Neural crest cell (in vitro differentiated cells): Measurements from ENCODE around the gene APOC3. TPM values are rescaled to one million over a fixed set of nuclear protein-coding genes. Genes with fewer than 3 reads are reported as not detected.

Source experiments
- DNase-seq: peaks from one replicate; pipeline ENCODE4 v3.0.0; 2021; ENCODE audit warnings: low read depth, mixed read lengths, low spot score
- H3K27ac Mint-ChIP-seq: one replicate; pipeline ENCODE4 v1.8.0; 2021; ENCODE audit warnings: mild to moderate bottlenecking, mixed read lengths; ENCODE audit not compliant: unreplicated experiment
- H3K27me3 Mint-ChIP-seq: 2 replicates; pipeline ENCODE4 v1.8.0; 2021; ENCODE audit warnings: low read depth, mild to moderate bottlenecking, mixed read lengths
- H3K36me3 Mint-ChIP-seq: 2 replicates; pipeline ENCODE4 v1.8.0; 2021; ENCODE audit warnings: low read depth, mild to moderate bottlenecking, mixed read lengths
- H3K4me1 Mint-ChIP-seq: 2 replicates; pipeline ENCODE4 v1.8.0; 2021; ENCODE audit warnings: mixed read lengths
- H3K4me3 Mint-ChIP-seq: one replicate; pipeline ENCODE4 v1.8.0; 2021; ENCODE audit warnings: mild to moderate bottlenecking, mixed read lengths
- H3K9me3 Mint-ChIP-seq: 2 replicates; pipeline ENCODE4 v1.8.0; 2021; ENCODE audit warnings: mixed read lengths
- total RNA-seq: library from RNA; stranded (reverse); gene quantifications from 2 replicates; pipeline ENCODE4 v1.2.1, GENCODE V29; 2021
- TF ChIP-seq, protein P1 (sequence below): fragments of 200-600 bp; sonication (generic); conservative IDR thresholded peaks from 2 replicates; pipeline ENCODE4 v1.5.0; 2021; ENCODE audit warnings: antibody characterized with exemption, mild to moderate bottlenecking

The APOC3 gene
- total RNA-seq, 1 donor from 2014 or later, result not detected

DNA sequence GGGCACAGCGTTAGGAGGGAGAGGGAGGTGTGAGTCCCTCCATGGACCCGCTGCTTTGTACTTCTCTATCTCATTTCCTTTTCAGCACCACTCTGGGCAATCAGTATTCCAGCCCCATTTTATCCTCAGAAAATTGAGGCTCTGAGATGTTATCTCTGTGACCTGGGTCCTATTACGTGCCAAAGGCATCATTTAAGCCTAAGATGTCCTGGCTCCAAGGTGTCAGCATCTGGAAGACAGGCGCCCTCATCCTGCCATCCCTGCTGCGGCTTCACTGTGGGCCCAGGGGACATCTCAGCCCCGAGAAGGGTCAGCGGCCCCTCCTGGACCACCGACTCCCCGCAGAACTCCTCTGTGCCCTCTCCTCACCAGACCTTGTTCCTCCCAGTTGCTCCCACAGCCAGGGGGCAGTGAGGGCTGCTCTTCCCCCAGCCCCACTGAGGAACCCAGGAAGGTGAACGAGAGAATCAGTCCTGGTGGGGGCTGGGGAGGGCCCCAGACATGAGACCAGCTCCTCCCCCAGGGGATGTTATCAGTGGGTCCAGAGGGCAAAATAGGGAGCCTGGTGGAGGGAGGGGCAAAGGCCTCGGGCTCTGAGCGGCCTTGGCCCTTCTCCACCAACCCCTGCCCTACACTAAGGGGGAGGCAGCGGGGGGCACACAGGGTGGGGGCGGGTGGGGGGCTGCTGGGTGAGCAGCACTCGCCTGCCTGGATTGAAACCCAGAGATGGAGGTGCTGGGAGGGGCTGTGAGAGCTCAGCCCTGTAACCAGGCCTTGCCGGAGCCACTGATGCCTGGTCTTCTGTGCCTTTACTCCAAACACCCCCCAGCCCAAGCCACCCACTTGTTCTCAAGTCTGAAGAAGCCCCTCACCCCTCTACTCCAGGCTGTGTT is 829 bp upstream of the APOC3 start:
- no peaks in the 10 kb centered on the region for H3K27me3 Mint-ChIP-seq
- no peaks in the 10 kb centered on the region for H3K36me3 Mint-ChIP-seq
- H3K9me3 Mint-ChIP-seq, result no peaks in the 10 kb centered on the region
- H3K4me3 Mint-ChIP-seq, result no peak overlapping the region
- no peak for DNase-seq
- TF ChIP-seq, protein P1, sequence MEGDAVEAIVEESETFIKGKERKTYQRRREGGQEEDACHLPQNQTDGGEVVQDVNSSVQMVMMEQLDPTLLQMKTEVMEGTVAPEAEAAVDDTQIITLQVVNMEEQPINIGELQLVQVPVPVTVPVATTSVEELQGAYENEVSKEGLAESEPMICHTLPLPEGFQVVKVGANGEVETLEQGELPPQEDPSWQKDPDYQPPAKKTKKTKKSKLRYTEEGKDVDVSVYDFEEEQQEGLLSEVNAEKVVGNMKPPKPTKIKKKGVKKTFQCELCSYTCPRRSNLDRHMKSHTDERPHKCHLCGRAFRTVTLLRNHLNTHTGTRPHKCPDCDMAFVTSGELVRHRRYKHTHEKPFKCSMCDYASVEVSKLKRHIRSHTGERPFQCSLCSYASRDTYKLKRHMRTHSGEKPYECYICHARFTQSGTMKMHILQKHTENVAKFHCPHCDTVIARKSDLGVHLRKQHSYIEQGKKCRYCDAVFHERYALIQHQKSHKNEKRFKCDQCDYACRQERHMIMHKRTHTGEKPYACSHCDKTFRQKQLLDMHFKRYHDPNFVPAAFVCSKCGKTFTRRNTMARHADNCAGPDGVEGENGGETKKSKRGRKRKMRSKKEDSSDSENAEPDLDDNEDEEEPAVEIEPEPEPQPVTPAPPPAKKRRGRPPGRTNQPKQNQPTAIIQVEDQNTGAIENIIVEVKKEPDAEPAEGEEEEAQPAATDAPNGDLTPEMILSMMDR, result no peak
- no peak overlapping the region for H3K27ac Mint-ChIP-seq
- H3K4me1 Mint-ChIP-seq, result no peaks in the 10 kb centered on the region

DNA sequence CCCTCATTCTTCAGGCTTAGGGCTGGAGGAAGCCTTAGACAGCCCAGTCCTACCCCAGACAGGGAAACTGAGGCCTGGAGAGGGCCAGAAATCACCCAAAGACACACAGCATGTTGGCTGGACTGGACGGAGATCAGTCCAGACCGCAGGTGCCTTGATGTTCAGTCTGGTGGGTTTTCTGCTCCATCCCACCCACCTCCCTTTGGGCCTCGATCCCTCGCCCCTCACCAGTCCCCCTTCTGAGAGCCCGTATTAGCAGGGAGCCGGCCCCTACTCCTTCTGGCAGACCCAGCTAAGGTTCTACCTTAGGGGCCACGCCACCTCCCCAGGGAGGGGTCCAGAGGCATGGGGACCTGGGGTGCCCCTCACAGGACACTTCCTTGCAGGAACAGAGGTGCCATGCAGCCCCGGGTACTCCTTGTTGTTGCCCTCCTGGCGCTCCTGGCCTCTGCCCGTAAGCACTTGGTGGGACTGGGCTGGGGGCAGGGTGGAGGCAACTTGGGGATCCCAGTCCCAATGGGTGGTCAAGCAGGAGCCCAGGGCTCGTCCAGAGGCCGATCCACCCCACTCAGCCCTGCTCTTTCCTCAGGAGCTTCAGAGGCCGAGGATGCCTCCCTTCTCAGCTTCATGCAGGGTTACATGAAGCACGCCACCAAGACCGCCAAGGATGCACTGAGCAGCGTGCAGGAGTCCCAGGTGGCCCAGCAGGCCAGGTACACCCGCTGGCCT is 641 bp downstream of the APOC3 start:
- Mint-ChIP-seq H3K9me3 (no peaks in the 10 kb centered on the region), H3K27me3 (no peaks in the 10 kb centered on the region), H3K27ac (no peak overlapping the region), H3K4me1 (peaks cover 5% of the 10 kb centered on the region), H3K4me3 (no peak overlapping the region), H3K36me3 (no peaks in the 10 kb centered on the region)
- DNase-seq, result no peak
- TF ChIP-seq, protein P1, result no peak

DNA sequence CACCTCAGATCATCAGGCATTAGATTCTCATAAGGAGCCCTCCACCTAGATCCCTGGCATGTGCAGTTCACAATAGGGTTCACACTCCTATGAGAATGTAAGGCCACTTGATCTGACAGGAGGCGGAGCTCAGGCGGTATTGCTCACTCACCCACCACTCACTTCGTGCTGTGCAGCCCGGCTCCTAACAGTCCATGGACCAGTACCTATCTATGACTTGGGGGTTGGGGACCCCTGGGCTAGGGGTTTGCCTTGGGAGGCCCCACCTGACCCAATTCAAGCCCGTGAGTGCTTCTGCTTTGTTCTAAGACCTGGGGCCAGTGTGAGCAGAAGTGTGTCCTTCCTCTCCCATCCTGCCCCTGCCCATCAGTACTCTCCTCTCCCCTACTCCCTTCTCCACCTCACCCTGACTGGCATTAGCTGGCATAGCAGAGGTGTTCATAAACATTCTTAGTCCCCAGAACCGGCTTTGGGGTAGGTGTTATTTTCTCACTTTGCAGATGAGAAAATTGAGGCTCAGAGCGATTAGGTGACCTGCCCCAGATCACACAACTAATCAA is 2.2 kb downstream of the APOC3 start:
- Mint-ChIP-seq H3K9me3 (no peaks in the 10 kb centered on the region), H3K27ac (no peak overlapping the region), H3K36me3 (no peaks in the 10 kb centered on the region), H3K4me3 (no peak overlapping the region), H3K4me1 (peaks cover 15% of the 10 kb centered on the region), H3K27me3 (no peaks in the 10 kb centered on the region)
- no peak for DNase-seq
- TF ChIP-seq, protein P1, result no peak

DNA sequence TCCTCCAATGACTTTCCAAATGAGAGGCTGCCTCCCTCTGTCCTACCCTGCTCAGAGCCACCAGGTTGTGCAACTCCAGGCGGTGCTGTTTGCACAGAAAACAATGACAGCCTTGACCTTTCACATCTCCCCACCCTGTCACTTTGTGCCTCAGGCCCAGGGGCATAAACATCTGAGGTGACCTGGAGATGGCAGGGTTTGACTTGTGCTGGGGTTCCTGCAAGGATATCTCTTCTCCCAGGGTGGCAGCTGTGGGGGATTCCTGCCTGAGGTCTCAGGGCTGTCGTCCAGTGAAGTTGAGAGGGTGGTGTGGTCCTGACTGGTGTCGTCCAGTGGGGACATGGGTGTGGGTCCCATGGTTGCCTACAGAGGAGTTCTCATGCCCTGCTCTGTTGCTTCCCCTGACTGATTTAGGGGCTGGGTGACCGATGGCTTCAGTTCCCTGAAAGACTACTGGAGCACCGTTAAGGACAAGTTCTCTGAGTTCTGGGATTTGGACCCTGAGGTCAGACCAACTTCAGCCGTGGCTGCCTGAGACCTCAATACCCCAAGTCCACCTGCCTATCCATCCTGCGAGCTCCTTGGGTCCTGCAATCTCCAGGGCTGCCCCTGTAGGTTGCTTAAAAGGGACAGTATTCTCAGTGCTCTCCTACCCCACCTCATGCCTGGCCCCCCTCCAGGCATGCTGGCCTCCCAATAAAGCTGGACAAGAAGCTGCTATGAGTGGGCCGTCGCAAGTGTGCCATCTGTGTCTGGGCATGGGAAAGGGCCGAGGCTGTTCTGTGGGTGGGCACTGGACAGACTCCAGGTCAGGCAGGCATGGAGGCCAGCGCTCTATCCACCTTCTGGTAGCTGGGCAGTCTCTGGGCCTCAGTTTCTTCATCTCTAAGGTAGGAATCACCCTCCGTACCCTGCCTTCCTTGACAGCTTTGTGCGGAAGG is 2.9 kb downstream of the APOC3 start:
- H3K4me1 Mint-ChIP-seq, result peaks cover 23% of the 10 kb centered on the region
- H3K27me3 Mint-ChIP-seq, result no peaks in the 10 kb centered on the region
- no peak for DNase-seq
- no peaks in the 10 kb centered on the region for H3K36me3 Mint-ChIP-seq
- no peaks in the 10 kb centered on the region for H3K9me3 Mint-ChIP-seq
- no peak overlapping the region for H3K27ac Mint-ChIP-seq
- TF ChIP-seq, protein P1, result no peak
- H3K4me3 Mint-ChIP-seq, result no peak overlapping the region

DNA sequence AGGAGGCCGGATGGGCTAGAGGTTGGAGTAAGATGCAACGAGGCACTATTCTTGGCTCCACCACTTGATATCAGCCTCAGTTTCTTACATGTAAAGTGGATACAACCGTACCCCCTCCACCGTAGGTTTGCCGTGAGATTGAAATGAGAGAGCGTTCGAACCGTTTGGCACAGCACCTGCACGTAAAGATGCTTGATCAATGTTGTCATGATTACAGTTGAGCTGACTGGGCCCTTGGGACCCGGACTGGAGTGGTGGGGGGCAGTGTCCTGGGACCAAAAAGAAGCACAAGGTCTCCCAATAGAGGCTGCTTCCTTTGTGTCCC is 3.7 kb downstream of the APOC3 start:
- no peak for DNase-seq
- no peaks in the 10 kb centered on the region for H3K27me3 Mint-ChIP-seq
- H3K36me3 Mint-ChIP-seq, result no peaks in the 10 kb centered on the region
- H3K27ac Mint-ChIP-seq, result no peak overlapping the region
- TF ChIP-seq, protein P1, result no peak
- H3K9me3 Mint-ChIP-seq, result no peaks in the 10 kb centered on the region
- peaks cover 31% of the 10 kb centered on the region for H3K4me1 Mint-ChIP-seq
- H3K4me3 Mint-ChIP-seq, result no peak overlapping the region
